GM18907 (cell line): ENCODE measurements around the gene TEPSIN.

Experiments
- ATAC-seq: cut with Tn5 transposase; IDR thresholded peaks from one replicate; pipeline ENCODE4 v1.9.1; 2021; ENCODE audit warnings: mild to moderate bottlenecking, moderate library complexity; ENCODE audit not compliant: unreplicated experiment

The TEPSIN gene

GRCh38 chr17:81200695-81201580, 37.9 kb downstream of the TEPSIN start:
- ATAC-seq, result no peak

DNA sequence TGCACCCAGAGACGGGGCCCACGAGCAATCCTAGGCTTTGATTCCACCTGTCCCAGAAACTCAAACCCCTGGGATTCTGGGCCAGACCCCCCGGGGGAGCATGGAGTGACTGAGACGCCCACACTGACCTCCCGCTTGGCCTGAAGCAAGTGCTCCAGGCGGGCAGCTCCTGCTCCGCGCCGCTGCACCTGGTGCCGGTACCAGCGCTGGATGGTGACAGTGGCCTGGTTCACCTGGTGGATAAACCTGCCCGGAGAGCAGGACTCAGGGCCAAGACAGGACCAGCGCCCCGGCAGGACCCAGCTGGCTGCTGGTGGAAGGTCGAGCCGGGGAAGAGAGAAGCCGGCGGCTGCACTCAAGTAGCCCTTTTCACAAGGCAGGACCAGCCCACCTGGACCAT, 38.7 kb downstream of the TEPSIN start:
- ATAC-seq, result no peak

DNA sequence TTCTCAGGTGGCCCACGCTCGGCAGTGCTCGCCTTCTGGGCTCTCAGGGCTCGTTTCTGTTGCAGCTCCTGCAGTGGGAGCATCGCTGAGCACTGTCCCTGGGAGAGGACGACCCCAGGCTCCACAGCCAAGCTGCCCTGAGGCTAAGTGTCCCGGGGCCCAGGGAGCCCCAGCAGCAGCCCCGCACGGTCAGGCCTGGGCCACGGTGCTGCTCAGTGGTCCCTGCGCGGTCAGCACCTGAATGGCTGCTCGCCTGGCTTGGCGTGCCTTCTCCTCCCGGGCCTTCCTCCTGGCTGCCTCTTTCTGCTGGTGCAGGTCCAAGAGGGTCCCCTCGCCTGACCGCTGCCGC, 39.4 kb downstream of the TEPSIN start:
- no peak for ATAC-seq

DNA sequence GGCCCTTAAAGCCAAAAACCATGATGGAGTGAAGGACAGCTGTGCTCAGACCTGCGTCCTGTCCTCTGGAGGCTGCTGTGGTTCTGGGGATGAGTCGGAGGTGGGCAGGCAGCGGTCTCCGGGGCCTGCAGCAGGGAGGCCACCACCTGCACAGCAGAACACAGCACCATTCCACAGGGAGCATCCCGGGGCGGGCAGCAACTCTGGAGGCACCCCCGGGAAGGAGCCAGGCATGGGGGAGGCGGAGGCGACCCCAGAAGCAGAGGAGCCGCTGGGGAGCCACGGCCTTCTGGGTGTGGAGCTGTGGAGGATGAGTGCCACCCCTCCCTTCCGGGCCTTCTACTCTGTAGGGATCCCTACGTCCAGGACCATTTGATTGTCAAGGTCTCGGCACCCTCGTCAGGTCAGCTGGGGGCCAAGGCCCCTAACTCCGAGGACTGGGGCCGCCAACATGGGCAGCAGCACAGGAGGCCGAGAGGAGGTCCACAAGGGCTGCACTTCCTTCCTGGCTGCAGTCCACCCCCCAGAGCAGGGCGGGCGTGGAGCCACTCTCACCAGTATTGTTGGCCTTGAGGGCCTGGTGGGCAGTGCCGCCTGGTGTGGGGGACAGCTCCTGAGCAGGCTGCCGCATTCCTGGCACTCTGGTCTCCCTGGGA, 39.9 kb downstream of the TEPSIN start:
- ATAC-seq, result no peak

DNA sequence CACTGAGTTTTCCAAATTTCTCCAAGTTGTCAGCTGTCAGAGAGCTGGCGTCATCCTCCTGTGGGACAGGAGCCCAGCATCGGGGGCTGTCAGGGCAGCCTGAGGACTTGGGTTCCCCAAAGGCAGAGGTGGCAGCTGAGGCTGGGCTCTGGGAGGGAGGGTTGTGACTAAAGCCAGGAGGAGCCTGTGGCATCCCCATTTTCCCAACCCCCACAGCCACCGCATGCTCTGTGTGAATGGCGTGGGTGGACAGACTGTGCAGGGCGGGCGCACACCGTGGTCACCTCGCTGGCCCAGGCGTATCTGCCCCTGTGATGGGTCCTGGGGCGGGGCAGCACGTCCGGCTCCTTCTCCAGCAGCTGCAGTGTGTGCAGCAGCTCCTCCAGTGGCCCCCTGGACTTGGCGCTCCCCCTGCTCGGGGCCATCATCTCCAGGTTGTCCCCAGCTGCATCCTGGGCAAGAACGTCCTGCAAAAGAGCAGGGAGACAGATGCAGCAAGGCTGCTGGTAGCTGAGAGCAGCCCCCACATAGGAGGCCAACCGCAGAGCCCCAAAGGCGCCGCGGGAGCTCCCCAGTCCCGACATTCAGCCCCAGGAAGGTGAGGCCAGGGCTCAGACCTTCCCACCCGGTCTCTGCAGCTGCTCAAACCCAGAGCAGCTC, 40.9 kb downstream of the TEPSIN start:
- ATAC-seq, result no peak

- ATAC-seq, result no peak
These were observed 41.5 kb downstream of the TEPSIN start for GRCh38 chr17:81197409-81197795.

GRCh38 chr17:81196505-81197408, 42.1 kb downstream of the TEPSIN start:
- ATAC-seq, result no peak

DNA sequence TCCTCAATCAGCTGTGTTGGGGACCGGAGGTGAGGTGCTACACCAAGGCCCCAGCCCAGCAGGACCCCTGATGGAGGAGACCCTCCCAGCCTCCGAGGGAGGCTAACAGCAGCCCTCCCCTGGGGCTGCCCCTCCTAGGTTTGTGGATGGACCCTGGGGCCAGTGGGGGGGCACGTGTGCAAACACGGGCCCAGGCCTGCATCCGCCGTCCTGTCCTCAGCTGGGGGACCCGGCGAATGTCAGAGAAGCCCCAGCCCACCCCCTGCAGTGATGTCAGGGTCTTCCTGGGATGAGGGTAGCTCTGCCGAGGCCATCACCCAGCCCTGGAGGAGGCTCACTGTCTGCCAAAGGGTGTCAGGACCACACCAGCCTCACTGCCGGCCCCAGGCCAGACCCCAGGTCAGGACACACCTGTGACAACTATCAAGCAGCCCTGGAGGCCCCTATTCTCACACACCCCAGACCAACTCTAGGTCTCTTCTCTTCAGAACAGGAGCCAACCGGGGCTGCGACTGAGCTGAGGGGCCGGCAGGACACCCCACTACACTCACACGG, 42.8 kb downstream of the TEPSIN start:
- no peak for ATAC-seq

DNA sequence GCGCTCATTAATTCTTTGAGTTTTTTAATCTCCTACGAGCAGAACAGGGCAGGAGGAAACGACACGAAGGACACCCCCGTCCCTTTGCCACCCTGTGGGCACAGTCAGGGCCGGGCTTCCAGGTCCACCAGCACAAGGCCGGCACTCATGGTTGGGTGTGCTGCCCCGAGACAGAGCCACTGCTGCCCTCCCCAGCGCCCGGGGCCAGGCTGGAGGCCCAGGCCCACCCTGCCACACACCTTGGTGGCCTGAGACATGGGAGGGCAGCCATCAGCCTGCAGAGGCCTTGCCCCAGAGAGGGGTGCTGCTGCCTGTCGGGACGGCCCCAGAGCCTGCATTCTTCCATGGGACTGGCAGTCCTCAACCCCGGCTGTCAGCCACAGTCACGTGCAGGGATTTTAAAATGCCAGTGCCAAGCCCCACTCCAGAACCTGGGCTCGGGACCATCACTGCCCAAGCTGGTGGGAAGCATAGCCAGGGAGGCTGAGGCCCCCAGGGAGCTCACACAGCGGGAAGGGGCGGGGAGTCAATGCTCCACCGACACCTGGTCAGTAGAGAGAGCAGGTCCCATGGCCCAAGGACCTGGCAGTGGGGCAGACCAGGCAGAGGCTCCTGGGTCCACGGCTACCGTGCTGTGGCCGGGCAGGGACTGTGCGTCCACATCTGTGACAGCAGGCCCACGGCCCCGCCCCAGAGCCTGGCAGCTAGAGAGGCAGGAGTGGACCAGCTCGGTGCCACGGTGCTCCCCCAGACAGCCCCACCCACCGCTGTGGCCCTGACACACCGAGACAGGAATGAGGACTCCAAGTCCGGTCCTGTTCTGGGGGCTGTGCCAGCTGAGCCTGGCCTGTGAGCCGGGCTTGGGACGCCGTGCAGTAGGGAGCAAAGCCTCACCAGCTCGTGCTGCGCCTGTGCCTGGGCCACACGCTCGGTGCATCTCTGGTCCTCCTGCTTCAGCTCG, 43.6 kb downstream of the TEPSIN start:
- no peak for ATAC-seq

DNA sequence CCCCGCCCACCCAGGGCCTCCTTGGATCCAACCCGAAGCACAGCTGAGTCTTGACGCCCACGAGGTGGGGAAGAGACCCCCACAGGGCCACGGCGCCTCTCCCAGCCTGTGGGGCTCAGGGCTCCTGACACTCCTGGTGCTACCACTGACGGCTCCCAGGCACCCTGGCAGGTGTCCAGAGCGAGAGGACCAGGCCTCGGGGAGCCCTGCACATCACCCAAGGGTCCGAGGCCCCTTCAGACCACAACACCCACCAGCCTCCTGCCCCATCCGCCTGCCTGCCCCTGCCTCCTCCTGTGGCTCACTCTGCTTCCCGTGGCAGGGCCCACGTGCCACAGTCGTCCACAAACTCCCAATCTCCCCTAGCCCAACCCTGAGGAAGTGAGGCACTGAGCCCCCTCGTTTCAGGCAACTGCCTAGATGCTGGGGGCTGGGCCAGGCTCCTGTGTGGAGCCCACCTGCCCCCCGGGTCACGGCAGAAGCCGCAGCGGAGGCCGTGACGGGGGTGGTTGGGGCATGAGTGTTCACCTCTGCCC, 44.6 kb downstream of the TEPSIN start:
- ATAC-seq, result no peak

DNA sequence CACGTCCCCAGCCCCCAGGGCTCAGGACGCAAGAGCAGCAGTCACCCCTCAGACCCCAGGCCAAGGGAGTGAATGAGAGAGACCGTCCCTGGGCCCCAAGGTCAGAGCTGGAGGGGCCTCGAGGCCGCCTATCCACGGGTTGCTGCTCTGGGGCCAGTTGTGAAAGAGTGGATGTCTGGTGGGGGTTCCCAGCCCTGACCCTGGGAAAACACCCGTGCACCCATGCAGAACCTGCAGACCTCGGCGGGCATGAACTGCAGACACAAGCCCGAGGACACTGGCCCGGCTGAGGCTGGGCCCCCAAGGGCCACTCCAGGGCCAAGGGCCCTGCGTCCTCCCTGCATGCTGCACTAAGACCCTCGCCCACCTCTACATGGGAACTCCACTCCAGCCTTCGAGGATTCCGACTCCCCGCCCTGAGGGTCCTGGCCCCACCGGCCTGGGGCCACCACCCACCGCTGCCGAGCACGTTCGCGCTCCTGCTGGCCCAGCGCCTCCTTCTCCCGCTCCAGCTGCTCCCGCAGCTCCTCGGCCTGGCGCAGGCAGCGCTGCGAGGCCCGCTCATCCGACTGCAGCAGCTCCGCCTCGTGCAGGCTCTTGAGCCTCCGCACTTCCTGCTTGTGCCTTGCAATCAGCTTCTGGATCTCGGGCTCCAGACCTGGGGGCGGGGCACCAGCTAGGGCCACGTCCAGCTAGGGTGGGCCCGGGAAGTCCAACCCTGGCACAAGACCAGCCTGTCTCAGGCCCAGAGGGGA, 45.2 kb downstream of the TEPSIN start:
- no peak for ATAC-seq

DNA sequence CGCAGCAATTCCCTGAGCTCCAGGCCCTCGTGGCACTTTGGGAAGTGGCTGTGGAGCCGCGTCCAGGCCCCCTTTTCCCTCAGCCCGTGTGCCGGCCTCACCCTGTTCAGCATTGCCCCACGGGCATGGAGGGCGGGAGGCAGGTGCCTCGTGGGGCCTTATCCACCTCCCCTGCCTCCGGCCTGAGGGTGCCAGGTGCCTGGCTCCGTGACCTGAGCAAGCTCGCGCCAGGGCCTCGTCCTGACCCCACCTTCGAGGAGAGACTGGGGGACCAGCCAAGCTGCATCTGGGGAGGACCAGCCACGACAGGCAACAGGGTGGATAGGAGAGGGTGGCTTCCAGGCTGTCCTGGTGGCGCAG, 45.8 kb downstream of the TEPSIN start:
- ATAC-seq, result no peak

GRCh38 chr17:81192386-81193050, 46.3 kb downstream of the TEPSIN start:
- ATAC-seq, result no peak

DNA sequence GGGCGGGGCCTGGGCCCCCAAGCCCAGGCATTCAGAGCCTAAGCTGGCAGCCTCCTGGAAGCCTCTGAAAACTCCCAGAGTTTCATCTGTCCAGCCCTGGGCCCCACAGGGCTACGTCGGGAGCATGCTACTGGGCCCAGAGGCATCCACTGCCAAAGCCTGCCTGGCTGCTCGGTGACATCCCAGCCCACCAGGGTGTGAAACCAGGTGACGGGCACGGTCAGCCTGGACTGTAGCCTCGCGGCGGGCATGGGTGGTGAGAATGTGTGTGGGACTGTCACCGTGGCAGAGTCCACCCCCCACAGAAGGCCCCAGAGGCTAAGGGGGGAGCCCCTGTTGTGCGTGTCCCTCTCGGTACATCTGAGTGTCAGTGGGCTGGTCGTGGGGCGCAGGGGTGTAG, 47.2 kb downstream of the TEPSIN start:
- no peak for ATAC-seq

- ATAC-seq, result no peak
These were observed 47.7 kb downstream of the TEPSIN start for GRCh38 chr17:81191116-81191515.

- no peak for ATAC-seq
These were observed 48.3 kb downstream of the TEPSIN start for GRCh38 chr17:81190591-81190990.

DNA sequence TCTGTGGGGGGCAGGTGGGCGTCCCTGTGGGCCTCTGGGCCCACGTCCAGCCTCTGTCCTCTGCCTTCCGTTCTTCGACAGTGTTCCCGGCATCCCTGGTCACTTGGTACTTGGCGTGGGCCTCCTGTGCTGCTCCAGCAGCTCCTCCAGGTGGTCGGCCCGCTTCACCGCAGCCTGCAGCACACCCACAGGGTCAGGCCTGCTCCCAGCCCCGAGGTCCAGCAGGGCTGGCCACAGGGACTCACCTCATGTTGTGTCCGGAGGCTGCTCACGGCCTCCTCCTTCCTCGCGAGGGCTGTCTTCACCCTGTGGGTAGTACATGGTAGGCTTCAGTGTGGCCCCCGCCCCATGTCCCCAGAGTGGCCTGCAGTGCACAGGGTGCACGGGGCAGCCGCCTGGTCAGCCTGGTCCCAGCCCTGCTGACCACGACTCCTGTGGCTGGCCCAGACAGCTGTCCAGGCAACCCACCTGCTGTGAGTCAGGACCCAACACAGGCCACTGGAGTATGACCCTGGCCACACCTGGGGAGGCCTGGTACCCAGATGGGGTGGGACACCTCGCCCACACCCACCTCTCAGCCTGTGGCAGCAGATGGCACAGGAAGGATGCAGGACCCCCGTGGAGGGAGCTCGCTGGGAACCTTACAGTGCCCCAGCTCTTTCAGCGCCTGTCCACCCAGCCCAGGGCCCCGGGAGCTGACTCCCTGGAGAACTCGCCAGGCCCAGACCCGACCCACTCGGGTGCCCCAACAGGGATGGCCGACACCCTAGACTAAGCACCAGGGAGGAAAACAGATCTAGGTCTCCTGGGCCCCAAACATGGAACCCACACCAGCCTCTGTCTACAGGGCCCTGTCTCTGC, 49.0 kb downstream of the TEPSIN start:
- no peak for ATAC-seq
